ENCODE results near the gene MYO18A.

Gene MYO18A

DNA sequence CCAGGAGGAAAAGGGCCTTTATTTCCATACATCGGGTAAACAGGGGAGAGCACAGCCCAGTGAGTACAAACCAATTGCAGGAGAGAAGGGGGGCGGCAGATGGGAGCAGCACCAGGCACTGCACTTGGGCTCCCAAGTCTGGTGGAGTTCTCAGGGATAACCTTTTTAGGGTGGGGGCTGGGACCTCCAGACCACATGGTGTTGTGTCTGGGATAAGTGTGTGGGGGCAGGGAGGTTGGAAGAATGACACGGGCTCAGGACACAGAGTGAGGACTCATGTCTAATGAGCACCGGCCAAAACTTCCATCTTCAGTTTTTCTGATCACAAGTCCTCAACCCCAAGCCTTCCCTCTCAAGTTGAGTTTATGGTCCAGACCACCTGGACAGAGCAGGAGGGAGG, 106.7 kb downstream of the MYO18A start:
- H3K27ac ChIP-seq: no peak overlapping the region
- no peak for TF ChIP-seq ZFX (IDR thresholded peaks at IDR 0.05)
- TF ChIP-seq, protein P1, sequence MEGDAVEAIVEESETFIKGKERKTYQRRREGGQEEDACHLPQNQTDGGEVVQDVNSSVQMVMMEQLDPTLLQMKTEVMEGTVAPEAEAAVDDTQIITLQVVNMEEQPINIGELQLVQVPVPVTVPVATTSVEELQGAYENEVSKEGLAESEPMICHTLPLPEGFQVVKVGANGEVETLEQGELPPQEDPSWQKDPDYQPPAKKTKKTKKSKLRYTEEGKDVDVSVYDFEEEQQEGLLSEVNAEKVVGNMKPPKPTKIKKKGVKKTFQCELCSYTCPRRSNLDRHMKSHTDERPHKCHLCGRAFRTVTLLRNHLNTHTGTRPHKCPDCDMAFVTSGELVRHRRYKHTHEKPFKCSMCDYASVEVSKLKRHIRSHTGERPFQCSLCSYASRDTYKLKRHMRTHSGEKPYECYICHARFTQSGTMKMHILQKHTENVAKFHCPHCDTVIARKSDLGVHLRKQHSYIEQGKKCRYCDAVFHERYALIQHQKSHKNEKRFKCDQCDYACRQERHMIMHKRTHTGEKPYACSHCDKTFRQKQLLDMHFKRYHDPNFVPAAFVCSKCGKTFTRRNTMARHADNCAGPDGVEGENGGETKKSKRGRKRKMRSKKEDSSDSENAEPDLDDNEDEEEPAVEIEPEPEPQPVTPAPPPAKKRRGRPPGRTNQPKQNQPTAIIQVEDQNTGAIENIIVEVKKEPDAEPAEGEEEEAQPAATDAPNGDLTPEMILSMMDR (conservative IDR thresholded peaks at IDR 0.05): no peak

DNA sequence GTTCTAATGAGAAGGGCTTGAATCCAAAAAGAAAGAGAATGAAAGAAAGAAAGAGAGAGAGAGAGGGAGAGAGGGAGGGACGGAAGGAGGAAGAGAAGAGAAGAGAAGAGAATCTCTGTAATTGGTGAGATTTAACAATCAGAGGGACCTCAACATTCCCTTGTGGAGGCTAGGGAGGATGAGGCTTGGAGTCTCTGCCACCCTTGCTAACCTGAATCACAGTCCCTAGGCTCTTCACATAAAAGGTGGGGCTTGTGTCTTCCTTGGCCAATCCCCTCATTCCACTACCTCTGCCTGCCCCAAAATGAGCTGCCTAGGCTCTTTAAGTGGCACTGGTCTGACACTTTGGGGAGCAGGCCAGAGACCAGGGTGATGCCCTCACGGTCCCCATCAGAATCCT, 107.2 kb downstream of the MYO18A start:
- no peak overlapping the region for H3K27ac ChIP-seq
- TF ChIP-seq, protein P1 (conservative IDR thresholded peaks at IDR 0.05): no peak
- TF ChIP-seq ZFX (IDR thresholded peaks at IDR 0.05): no peak

DNA sequence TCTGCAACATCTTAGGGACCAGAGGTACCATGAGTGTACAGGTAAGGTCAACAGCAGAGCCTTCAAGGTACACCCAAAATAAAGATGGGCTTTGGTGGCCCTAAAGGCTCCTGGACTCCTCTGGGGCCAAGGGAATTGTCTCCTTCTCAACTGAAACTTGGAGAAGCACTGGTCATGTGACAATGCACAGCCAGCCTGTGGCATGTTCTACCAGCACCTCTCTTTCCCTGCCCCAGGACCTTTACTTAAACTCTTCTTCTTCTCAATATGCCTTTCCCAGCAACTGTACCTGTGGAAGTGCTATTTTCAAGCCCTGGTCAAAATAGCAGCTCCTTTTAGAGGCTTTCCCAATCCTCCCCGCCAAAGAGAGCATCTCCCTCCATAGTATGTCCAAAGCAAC, 108.9 kb downstream of the MYO18A start:
- TF ChIP-seq, protein P1 (conservative IDR thresholded peaks at IDR 0.05): no peak
- TF ChIP-seq ZFX (IDR thresholded peaks at IDR 0.05): no peak
- no peak overlapping the region for H3K27ac ChIP-seq

DNA sequence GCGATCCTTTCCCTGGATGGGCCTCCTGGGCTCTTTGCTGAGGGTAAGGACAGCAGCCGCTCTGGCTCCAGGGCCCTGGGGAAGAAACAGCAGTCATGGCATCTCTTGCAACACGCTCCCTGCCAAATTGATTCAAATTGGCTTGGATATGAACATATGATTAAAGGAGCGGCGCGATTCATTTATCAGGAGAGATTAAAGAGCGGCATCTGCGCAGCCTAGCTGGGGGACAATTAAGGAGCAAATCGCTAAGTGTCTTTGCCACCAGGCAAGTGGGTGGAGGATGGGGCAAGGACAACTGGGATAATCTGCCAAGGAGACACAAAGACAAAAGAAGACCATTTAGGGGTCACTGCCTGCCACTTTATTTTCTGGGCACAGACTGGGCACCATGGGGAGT, 109.4 kb downstream of the MYO18A start:
- no peak overlapping the region for H3K27ac ChIP-seq
- TF ChIP-seq, protein P1 (conservative IDR thresholded peaks at IDR 0.05): no peak
- no peak for TF ChIP-seq ZFX (IDR thresholded peaks at IDR 0.05)

DNA sequence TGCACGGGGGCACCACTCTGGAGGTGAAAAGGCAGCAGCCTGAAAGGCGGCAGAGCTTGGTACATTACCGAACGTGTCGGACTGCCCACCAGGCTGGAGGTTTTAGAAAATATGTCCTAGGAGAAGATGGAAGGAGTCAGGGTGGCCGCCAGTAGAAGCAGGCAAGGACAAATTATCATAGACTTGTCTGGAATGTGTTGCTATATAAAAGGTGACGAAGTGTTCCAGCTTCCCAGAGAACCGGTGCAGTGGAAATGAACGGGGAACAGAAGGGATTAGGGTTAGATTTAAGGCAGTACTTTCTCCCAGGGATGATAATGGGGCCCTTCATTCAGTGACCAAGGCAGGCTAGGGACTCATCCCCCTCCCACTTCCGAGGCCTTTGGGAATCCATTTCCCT, 109.9 kb downstream of the MYO18A start:
- TF ChIP-seq, protein P1 (conservative IDR thresholded peaks at IDR 0.05): no peak
- TF ChIP-seq ZFX (IDR thresholded peaks at IDR 0.05): no peak
- no peak overlapping the region for H3K27ac ChIP-seq

DNA sequence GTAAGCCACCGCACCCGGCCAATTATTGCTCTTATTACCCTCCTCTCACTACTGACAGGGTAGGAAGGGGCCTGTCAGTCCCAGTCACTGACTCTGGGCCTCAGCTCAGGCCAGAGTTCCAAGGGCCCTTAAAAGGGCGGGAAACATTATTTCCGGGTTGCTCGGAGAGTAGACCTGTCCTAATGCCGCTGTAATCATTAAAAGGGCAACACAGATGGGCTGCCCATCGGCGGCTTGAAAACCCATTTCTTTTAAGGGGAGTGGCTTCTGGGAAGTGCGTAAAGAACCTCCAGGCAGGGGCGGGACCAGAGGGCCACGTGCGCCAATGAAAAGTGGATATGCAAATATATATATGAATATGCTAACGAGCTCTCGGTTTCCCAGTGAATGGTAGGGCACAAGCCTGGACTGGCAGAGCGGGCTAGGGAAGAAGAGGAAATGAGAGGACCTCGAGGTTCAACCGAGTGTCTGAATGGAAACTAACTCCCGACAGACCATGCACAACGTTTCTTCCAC, 110.6 kb downstream of the MYO18A start:
- no peak overlapping the region for H3K27ac ChIP-seq
- TF ChIP-seq, protein P1 (conservative IDR thresholded peaks at IDR 0.05): no peak
- no peak for TF ChIP-seq ZFX (IDR thresholded peaks at IDR 0.05)

DNA sequence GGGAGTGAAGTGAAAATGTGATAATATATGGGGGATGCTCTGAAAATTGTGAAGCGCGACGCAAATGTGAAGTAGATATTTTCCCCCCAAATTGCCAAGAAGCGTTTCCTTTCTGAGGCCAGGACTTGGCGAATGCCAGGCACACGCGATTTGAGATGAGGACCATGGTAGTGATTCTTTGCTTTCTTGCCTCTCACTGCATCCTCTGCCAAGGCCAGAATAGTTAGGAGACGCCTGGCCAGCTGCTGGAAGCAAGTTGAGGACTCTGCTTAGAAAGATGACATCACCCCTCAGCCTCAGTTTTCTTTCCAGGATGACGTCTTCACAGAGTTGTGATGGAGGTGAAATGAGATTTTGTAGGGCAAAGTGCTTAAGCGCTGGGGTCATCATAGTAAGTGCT, 111.4 kb downstream of the MYO18A start:
- H3K27ac ChIP-seq: no peak overlapping the region
- TF ChIP-seq ZFX (IDR thresholded peaks at IDR 0.05): no peak
- TF ChIP-seq, protein P1 (conservative IDR thresholded peaks at IDR 0.05): no peak

All from C4-2B (cell line).